Measurements from ENCODE around the gene C17orf113. TPM values are rescaled to one million over a fixed set of nuclear protein-coding genes. Genes with fewer than 3 reads are reported as not detected.
A peak's percentile ranks its signal among the peaks of the same experiment; 100 is the strongest.

C17orf113 gene
- total and polyA plus RNA-seq, 2 of the 4 experiments (the other 2 are of a cell fraction): under 0.01 to 0.03 TPM

- dilution Hi-C loops (cut with HindIII; ENCODE audit: low sequenced_read_pairs, unreplicated experiment): no loop called here
- H2BK15ac ChIP-seq (ENCODE audit: low read depth, low read length): no peak overlapping the region
- H3K4me3 ChIP-seq (ENCODE audit: insufficient read depth, low read depth, low read length): no peak overlapping the region
- DNase-seq: no peak
- H3K4me1 ChIP-seq (ENCODE audit: control insufficient read depth, insufficient read depth, low read length): no peaks in the 10 kb centered on the region
- in situ Hi-C loops (cut with MboI; ENCODE audit: low sequenced_read_pairs): no loop called here
- H4K8ac ChIP-seq (ENCODE audit: low read depth in 2 of 2, low read length in 2 of 2): no peak overlapping the region
- no peak overlapping the region for H2BK120ac ChIP-seq (ENCODE audit: low read depth, low read length)
- H3K18ac ChIP-seq (ENCODE audit: low read depth, low read length): no peak overlapping the region
- CTCF ChIA-PET: interaction anchor here (1.7 kb wide), 1 partner anchor 10 kb away, joined by 4 read pairs; no protein-coding TSS in a partner anchor
- no CpG with 5 or more reads among the region's 8 CpGs for WGBS, 2 experiments (ENCODE audit: extremely low coverage in 2 of 2, insufficient read length in 1 of 2)
- H2BK20ac ChIP-seq (ENCODE audit: low read depth, low read length): no peak overlapping the region
- H4K20me1 ChIP-seq (ENCODE audit: insufficient read depth, low read length): no peaks in the 10 kb centered on the region
- POLR2A ChIA-PET (ENCODE audit: unreplicated experiment): no interaction called here
- intact Hi-C loops (cut with micrococcal nuclease): no loop called here
- no peak for TF ChIP-seq RCOR1 (IDR thresholded peaks at IDR 0.05; ENCODE audit: insufficient replicate concordance, low read length)
- TF ChIP-seq CHD1 (IDR thresholded peaks at IDR 0.05; ENCODE audit: low read depth, low read length): no peak
- no peak for TF ChIP-seq NFE2L2 (IDR thresholded peaks at IDR 0.05; ENCODE audit: low read depth, low read length)
- TF ChIP-seq BHLHE40 (IDR thresholded peaks at IDR 0.05; ENCODE audit: low read depth, low read length): no peak
- TF ChIP-seq USF2 (IDR thresholded peaks at IDR 0.05; ENCODE audit: low read depth, low read length): no peak
- no peak for TF ChIP-seq MXI1 (IDR thresholded peaks at IDR 0.05; ENCODE audit: borderline replicate concordance, low read depth, low read length)
- TF ChIP-seq RAD21 (IDR thresholded peaks at IDR 0.05; ENCODE audit: low read length): no peak
- no peak for TF ChIP-seq ELK1 (IDR thresholded peaks at IDR 0.05; ENCODE audit: borderline replicate concordance, low read depth, low read length)
- no peak for TF ChIP-seq CTCF (conservative IDR thresholded peaks at IDR 0.05; ENCODE audit: low read depth, low read length)
- no peak for TF ChIP-seq CEBPB (IDR thresholded peaks at IDR 0.05; ENCODE audit: low read depth, low read length)
- TF ChIP-seq POLR2A (IDR thresholded peaks at IDR 0.05; ENCODE audit: low read depth, low read length): no peak
- TF ChIP-seq MAFK (IDR thresholded peaks at IDR 0.05; ENCODE audit: low read depth, low read length): no peak
- no peak for TF ChIP-seq RFX5 (IDR thresholded peaks at IDR 0.05; ENCODE audit: low read depth, low read length)
- H3K9me3 ChIP-seq (ENCODE audit: control insufficient read depth, insufficient read depth, low read length): no peaks in the 10 kb centered on the region
- no peak overlapping the region for H3K56ac ChIP-seq (ENCODE audit: extremely low read depth, insufficient read depth, low read length)
- H4K5ac ChIP-seq (ENCODE audit: low read depth, low read length): no peak overlapping the region
- H3K36me3 ChIP-seq (ENCODE audit: control insufficient read depth, insufficient read depth, low read length): no peaks in the 10 kb centered on the region
- H2AK5ac ChIP-seq (ENCODE audit: low read depth, low read length): no peak overlapping the region
- peak overlapping the region; percentile 55 for H2AK9ac ChIP-seq (replicated peaks; ENCODE audit: low read depth, low read length, poor library complexity)
- H3K23ac ChIP-seq (ENCODE audit: low read depth, low read length): no peak overlapping the region
- H3K79me1 ChIP-seq (ENCODE audit: low read depth in 1 of 2, low read length in 2 of 2): no peaks in the 10 kb centered on the region
- H3K14ac ChIP-seq (replicated peaks; ENCODE audit: low read depth, low read length): no peak overlapping the region
- BruUV-seq (replicated peaks): no TSS peak
- no peak overlapping the region for H2BK5ac ChIP-seq (ENCODE audit: low read depth, low read length, poor library complexity, severe bottlenecking)
- H3K4me2 ChIP-seq (ENCODE audit: low read depth, low read length): no peak overlapping the region
- no peak overlapping the region for H4K91ac ChIP-seq (ENCODE audit: insufficient read depth, low read depth, low read length)
- no peak overlapping the region for H3K9ac ChIP-seq (ENCODE audit: low read depth, low read length)
- H3K9me1 ChIP-seq (ENCODE audit: insufficient read depth, low read length): no peaks in the 10 kb centered on the region
- no peak overlapping the region for H2AFZ ChIP-seq (replicated peaks; ENCODE audit: low read length, poor library complexity)
- peaks cover 68% of the 10 kb centered on the region for H3K27me3 ChIP-seq (ENCODE audit: control insufficient read depth, insufficient read depth, low read length)
- no peak overlapping the region for H3K4ac ChIP-seq (ENCODE audit: low read depth, low read length)
- H3K27ac ChIP-seq (ENCODE audit: insufficient read depth, low read length): no peak overlapping the region
- no peak for ATAC-seq (ENCODE audit: low read depth)
Observed at GRCh38 chr17:42090964-42091790, 40.8 kb upstream of the C17orf113 start.

Measured in IMR-90 (cell line).